Gastroesophageal sphincter (tissue), 3 donors: Measurements from ENCODE around the gene COL6A3.

ENCODE experiments used
- EP300 ChIP-seq: sonication (generic); formaldehyde crosslinking; IDR thresholded peaks from one replicate; pipeline ENCODE4 v1.6.1; 2017; ENCODE audit warnings: antibody characterized with exemption, mild to moderate bottlenecking
- TF ChIP-seq, protein P1 (sequence below), 4 experiments: fragments of 200-600 bp in 2 of 4; fragments of 450-650 bp in 2 of 4; sonication (generic) in 1 of 4; IDR thresholded peaks; one replicate each; pipeline ENCODE4 v1.5.1; 2017 to 2019; ENCODE audit warnings: antibody characterized with exemption in 4 of 4, mild to moderate bottlenecking in 2 of 4, moderate library complexity in 2 of 4

GRCh38 chr2:237411092-237411601 lies 2.8 kb downstream of the COL6A3 start:
- TF ChIP-seq, protein P1, sequence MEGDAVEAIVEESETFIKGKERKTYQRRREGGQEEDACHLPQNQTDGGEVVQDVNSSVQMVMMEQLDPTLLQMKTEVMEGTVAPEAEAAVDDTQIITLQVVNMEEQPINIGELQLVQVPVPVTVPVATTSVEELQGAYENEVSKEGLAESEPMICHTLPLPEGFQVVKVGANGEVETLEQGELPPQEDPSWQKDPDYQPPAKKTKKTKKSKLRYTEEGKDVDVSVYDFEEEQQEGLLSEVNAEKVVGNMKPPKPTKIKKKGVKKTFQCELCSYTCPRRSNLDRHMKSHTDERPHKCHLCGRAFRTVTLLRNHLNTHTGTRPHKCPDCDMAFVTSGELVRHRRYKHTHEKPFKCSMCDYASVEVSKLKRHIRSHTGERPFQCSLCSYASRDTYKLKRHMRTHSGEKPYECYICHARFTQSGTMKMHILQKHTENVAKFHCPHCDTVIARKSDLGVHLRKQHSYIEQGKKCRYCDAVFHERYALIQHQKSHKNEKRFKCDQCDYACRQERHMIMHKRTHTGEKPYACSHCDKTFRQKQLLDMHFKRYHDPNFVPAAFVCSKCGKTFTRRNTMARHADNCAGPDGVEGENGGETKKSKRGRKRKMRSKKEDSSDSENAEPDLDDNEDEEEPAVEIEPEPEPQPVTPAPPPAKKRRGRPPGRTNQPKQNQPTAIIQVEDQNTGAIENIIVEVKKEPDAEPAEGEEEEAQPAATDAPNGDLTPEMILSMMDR (IDR thresholded peaks at IDR 0.05) = no peak
- TF ChIP-seq EP300 = no peak
